Prostate gland (tissue), 2 donors: ENCODE results near the gene APOA4.

Source experiments
- CTCF ChIP-seq, 4 experiments: fragments of 200-600 bp in 2 of 4; fragments of 450-650 bp in 2 of 4; sonication (generic) in 2 of 4; IDR thresholded peaks; 1 replicate in 3 of 4; 2 replicates in 1 of 4; pipeline ENCODE4 v1.5.1; 2016 to 2019; ENCODE audit warnings: antibody characterized with exemption in 4 of 4, mild to moderate bottlenecking in 2 of 4, moderate library complexity in 2 of 4
- POLR2A ChIP-seq: fragments of 450-650 bp; IDR thresholded peaks from one replicate; pipeline ENCODE4 v1.6.1; 2016; ENCODE audit warnings: antibody characterized with exemption, mild to moderate bottlenecking
- POLR2AphosphoS5 ChIP-seq: sonication (generic); formaldehyde crosslinking; IDR thresholded peaks from one replicate; pipeline ENCODE4 v1.6.1; 2017; ENCODE audit warnings: antibody characterized with exemption

DNA sequence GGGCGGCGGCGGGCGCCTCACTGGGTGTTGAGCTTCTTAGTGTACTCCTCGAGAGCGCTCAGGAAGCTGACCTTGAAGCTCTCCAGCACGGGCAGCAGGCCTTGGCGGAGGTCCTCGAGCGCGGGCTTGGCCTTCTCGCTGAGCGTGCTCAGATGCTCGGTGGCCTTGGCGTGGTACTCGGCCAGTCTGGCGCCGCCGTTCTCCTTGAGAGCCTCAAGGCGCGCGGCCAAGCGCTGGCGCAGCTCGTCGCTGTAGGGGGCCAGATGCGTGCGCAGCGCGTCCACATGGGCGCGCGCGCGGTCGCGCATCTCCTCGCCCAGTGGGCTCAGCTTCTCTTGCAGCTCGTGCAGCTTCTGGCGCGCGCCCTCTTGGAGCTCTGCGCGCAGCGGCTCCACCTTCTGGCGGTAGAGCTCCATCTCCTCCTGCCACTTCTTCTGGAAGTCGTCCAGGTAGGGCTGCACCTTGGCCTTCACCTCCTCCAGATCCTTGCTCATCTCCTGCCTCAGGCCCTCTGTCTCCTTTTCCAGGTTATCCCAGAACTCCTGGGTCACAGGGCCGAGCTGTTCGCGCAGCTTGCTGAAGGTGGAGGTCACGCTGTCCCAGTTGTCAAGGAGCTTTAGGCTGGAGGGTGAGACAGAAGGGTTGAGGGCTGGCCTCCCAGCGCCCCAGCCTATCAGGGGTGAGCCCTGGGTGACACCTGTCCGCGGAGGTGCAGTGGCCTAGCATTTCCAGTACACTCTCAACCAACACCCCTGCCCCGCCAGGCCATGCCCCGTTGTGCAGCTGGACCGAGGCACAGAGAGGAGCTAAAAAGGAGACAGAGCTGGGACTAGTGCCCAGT, 12.9 kb upstream of the APOA4 start:
- TF ChIP-seq CTCF (IDR thresholded peaks at IDR 0.05) (peak in 3 of 4 experiments; percentile 69 to 78 (median 76)), POLR2AphosphoS5 (peak; percentile 84), POLR2A (no peak)
